Fibroblast of skin of right biceps (primary cell): ENCODE results near the gene KLHL17.
"Not testable (repeated sequence)": the region's sequence is repeated elsewhere in the genome, so short reads cannot be mapped to it uniquely, and the experiment has no call there.

Experiments
- DNase-seq: peaks from one replicate; pipeline ENCODE4 v3.0.0-alpha.2; 2013

The KLHL17 gene

DNA sequence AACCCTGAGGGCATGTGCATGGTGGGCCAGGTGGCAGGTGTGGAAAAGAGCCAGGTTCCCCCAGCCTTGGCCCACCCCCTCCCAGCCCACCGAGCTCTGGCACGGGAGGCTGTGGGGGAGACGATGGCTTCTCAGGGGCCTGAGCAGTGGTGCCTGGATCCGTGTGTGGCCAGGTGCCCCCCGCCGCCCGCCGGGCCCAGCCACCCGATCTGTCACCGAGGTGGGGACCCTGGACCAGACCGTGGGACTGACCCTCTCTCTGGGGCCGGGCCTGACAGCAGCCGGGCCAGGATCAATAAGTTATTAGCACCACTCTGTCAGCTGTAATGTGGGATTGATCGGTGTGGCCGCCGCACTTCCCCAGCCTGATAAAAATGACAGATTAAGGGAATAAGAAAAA lies 22.9 kb upstream of the KLHL17 start:
- DNase-seq, result no peak

DNA sequence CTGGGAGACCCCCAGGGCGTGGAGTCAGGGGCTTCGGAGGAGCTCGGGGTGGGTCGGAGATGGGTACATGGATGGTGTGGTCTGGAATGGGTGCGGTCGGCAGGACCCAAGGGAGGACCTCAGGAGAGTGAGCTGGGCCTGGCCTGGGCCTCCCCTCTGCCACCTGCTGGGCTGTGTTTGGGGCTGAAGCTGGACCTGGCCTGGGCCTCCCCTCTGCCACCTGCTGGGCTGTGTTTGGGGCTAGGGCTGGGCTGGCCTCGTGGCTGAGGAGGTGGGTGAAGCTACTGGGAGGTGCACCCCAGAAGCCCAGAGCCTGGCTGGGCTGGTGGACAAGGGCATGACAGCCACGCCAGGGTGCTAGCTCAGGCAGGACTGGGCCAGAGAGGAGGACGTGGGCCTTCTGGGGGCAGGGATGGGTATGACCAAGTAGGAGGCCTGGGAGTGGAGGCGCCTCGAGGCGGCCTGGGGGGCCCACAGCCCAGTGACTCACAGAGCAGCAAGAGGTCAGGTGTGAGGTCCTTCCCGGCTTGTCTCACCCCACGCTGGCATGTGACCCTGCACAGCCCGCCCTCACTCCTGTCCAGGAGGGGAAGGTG lies 22.2 kb upstream of the KLHL17 start:
- no peak for DNase-seq

DNA sequence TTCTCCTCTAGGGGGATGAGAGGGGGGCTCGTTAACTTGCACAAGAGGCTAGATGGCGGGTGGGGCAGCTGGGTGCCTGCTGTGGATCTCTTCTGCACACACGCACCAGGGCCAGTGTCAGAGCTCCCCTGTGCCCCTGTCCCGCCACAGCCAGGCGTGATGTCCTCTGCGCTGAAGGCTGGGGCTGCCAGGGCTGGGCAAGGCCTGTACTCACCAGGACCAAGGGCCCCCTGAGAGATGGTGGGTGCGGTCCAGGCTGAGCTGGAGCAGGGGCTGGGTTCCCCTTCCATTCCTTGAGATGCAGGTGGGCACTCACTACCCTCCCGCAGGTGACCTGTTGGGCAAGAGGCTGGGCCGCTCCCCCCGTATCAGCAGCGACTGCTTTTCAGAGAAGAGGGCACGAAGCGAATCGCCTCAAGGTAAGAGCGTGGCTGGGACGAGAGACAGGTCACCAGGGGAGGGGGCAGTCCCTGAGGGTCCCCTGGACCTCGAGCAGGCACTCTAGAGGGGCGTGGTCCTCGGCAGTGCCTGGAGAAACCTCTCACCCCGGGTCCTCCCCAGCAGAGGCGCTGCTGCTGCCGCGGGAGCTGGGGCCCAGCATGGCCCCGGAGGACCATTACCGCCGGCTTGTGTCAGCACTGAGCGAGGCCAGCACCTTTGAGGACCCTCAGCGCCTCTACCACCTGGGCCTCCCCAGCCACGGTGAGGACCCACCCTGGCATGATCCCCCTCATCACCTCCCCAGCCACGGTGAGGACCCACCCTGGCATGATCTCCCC lies 21.5 kb upstream of the KLHL17 start:
- DNase-seq, result no peak

DNA sequence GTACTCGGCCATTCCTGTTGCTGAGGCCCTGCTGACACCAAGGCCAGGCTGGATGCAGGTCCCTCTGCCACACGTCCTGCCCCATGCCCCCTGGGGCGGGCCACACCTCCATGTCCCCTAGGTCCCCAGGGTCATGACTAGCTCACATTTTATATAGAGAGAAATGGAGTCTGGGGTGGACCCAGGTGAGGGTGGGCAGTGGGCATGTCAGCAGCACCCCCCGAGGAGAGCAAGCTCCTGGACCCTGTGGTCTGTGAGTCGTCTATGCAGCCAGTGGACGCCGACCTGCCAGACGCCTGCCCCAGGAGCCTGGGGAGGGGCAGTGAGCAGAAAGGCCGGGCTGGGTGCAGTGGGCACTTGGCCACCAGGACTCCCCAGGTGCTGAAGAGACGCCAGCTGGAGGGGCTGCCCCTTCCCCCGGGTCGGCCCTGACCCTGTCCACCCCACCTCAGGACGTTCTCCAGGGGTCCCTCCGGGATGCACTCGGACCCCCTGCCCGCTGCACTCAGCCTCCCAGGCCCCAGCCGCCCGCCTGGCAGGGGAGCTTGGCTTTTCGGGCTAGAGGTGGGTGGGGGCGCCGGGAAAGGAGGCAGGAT lies 20.8 kb upstream of the KLHL17 start:
- no peak for DNase-seq

DNA sequence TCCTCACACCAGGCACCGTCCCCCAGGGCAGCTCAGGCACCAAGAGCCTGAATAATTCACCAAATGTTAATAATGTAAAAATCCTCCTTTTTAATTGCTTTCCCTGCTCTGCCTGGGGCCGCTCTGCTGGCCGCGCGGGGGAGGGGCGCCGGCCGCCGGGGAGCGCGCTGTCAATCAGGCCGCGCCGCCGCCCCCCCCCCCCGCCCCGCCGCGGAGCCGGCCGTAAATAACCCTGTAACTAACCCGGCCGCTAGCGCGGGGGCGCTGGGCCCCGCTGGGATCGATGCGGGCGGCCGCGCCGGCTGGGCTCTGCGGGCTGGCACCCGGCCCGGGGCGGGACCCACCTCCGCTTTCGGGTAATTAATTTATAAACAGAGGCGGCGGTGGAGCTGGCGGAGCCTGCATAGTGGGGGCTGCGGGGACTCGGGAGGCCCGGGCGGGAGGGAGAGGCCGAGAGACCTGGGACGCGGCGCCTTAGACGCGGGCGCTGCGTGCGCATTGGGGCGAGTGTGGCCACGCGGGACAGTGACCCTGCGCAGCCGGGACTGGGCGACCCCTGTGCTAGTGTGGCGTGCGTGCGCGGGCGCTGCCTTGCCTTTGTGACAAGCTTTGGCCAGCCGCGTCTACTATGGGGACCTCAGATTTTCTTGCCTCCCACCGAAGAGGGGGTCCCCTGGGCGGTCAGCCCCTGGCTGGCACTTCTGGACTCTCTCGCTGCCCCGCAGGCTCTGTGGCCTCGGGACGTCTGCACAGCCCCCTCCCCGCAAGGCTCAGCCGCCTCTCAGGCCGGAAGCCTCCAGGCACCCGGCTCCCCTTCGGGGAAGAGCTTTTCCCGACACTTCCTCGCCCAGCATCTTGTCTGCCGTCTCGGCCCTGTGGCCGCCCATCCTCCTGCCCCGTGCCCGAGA lies 20.0 kb upstream of the KLHL17 start:
- DNase-seq, result peak; percentile 86

DNA sequence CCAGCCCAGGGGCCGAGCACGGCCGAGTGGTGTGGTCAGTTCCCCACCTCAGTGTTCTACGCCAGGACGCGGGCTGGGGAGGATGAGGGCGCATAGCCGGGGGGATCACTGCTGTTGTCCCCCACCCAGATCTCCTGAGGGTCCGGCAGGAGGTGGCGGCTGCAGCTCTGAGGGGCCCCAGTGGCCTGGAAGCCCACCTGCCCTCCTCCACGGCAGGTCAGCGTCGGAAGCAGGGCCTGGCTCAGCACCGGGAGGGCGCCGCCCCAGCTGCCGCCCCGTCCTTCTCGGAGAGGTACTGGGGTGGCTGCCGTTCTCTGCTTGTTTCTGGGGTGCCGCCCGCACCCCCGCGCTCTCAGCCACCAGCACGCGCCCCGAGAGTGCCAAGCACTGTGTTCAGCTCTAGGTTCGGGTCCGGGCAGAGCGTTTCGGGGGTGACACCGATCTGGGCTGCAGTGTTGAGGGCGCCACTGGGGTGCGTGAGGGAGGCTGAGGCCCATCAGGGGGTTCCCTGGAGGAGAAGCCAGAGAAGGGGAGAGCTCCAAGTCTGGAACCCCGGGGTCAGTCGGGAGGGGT lies 19.3 kb upstream of the KLHL17 start:
- no peak for DNase-seq

DNA sequence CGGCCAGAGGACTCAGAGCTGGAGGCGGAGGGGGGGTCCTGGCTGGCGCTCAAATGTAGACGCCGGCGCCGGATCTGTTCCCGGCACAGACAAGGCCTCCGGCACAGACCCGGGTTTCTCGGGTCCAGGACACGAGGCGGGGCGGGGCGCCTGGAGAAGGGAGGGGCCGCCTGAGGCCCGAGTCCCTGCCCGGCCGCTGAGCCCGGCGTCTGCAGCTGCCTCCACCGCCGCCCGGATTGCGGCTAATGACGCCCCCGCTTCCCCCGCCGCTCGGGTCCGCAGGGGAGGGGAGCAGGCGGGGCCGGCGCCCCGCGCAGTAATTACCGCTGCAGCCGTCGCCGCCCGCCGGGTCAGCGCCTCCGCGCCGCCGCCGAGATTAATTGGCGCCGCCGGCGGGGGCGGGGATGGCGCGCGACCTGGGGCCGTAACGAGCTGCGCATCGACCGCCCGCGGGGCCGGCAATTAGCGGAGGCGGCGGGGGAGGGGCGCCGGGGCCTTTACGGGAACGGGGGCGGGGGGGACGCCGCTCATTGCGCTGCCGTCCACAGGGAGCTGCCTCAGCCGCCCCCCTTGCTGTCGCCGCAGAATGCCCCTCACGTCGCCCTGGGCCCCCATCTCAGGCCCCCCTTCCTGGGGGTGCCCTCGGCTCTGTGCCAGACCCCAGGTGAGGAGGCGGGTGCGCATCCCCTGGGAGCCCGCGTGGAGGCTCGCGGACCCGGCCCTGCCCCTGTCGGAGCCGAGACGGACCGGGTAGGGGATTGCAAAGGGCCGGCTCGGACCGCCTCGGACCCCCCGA lies 18.6 kb upstream of the KLHL17 start:
- DNase-seq, result peak; percentile 95

DNA sequence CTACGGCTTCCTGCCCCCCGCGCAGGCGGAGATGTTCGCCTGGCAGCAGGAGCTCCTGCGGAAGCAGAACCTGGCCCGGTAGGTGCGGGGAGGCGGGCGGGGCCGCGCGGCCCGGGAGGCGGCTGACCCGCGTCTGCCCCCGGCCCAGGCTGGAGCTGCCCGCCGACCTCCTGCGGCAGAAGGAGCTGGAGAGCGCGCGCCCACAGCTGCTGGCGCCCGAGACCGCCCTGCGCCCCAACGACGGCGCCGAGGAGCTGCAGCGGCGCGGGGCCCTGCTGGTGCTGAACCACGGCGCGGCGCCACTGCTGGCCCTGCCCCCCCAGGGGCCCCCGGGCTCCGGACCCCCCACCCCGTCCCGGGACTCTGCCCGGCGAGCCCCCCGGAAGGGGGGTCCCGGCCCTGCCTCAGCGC lies 18.0 kb upstream of the KLHL17 start:
- no peak for DNase-seq

DNA sequence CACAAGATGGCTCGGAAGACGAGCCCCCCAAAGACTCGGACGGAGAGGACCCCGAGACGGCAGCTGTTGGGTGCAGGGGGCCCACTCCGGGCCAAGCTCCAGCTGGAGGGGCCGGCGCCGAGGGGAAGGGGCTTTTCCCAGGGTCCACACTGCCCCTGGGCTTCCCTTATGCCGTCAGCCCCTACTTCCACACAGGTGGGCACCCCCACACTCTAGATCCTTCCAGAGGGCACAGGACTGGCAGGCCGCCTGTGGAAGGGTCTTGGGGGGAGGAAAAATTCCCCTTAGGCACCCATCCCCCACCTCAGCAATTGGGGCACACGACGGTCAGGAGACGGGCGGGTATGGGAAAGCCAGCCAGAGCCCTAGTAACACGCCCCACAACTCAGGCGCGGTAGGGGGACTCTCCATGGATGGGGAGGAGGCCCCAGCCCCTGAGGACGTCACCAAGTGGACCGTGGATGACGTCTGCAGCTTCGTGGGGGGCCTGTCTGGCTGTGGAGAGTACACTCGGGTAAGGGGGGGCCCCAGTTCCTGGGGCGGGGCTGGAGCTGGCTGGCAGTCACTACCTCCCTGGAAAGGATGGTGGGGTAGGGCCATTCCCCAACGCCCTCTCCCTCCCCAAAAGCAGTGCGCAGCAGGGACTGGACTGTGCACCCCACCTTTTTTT lies 17.4 kb upstream of the KLHL17 start:
- DNase-seq, result peak; percentile 87

DNA sequence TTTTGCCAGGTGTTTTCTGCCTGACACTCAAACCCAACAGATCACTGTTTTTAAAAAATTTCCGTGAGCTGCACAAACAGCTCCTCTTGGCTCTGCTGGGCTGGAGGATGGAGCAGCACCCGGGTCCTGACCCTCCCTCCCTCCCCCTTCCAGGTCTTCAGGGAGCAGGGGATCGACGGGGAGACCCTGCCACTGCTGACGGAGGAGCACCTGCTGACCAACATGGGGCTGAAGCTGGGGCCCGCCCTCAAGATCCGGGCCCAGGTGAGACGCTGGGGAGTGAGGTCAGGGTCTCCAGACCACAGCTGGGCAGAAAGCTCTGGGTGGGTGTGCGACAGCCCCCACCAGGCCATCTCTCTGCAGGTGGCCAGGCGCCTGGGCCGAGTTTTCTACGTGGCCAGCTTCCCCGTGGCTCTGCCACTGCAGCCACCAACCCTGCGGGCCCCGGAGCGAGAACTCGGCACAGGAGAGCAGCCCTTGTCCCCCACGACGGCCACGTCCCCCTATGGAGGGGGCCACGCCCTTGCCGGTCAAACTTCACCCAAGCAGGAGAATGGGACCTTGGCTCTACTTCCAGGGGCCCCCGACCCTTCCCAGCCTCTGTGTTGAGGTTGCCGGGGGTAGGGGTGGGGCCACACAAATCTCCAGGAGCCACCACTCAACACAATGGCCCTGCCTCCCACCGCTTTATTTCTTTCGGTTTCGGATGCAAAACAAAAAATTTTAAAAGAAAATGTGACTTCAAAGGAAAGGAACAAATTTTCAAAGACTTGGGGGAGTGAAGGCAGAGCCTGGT lies 16.6 kb upstream of the KLHL17 start:
- DNase-seq, result no peak

DNA sequence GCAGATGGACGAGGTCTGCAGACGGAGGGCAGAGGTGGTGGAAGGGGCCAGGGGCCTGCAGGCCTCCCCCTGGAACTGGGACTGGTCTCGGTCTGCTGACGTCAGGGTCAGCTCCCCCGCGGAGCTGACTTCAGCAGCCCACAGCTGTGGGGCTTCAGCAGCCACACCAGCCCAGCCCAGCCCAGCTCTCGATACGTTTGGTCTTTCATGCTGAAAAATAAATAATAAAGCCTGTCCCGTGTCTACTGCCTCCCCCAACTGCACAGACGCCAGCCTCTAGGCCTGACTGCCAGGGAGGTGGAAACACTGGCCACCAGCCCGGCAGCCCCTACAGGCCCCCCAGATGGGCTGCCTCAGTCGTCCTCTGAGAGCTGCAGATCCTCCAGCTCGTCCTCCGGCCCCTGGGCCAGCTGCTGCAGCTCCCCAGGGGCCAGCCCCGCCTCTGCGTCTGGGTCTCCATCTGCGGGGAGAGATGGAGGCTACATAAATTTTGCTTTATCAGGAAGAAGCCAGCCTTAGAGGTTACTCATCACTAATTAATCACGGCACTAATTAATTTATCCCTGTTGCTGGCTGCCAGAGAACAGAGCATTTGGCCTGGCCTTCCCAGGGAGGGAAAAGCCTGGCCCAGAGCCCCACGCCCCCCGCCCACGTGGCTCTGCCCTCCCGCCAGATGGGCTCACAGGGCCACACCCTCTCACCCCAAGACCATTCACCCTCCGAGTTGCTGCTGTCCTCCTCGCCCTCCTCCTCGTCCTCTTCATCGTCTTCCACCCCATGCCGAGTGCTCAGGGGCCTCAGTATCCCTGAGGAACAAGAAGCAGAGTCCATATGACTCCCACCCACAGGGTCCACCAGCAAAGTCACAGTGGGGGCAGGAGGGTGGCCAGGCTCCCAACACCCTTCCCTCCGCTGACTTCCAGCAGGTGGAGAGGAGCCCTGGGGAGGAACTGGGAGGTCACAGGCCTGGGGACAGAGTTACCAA lies 15.8 kb upstream of the KLHL17 start:
- peak; percentile 70 for DNase-seq

DNA sequence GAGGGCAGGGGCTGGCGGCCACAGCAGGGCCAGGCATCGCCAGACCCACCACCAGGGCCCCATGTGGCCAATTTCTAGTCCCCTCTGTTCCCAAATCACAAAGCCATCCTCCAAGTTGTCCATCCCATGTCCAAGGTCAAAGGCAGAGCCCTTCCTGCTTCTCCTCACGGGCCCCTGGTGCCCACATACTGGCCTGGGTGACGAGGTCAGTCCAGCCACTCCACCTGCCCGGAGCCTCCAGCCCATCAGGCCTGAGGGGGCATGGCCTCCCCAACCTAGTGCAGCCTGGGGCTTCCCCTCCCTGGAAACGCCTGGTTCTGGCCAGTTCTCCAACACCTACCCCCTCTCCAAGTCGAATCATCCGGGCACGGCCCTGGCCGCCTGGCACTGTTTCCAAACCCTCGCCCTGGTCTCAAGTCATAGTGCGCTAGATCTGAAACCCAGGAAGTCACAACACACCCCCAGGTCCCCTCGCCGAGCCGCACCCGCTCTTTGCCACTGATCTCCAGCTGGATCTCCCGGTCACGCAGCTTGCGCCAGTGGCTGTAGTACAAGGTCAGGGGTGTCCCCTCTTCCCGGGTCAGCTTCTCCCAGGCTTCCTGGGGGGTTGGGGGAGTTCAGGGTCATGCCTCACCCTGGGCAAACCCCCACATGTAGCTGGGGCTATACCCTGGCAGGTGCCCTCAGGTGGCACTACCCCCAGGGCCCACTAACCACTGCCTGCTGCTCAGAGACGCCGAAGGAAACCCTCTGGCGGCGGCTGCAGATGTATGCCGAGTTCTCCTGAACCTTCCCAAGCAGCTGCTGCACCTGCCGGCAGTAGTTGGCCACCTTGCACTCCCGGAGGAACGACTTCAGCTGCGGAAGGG lies 14.5 kb upstream of the KLHL17 start:
- no peak for DNase-seq

DNA sequence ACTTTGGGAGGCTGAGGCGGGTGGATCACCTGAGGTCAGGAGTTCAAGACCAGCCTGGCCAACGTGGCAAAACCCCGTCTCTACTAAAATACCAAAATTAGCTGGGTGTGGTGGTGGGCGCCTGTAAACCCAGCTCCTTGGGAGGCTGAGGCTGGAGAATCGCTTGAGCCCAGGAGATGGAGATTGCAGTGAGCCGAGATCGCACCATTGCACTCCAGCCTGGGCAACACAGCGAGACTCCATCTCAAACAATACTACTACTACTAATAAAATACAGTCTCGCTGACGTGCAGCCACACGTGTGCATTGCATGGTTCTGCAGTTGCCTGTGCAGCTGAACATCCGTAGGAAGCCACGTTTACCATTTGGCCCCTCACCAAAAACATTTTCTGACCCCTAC lies 13.6 kb upstream of the KLHL17 start:
- not testable (repeated sequence) for DNase-seq

DNA sequence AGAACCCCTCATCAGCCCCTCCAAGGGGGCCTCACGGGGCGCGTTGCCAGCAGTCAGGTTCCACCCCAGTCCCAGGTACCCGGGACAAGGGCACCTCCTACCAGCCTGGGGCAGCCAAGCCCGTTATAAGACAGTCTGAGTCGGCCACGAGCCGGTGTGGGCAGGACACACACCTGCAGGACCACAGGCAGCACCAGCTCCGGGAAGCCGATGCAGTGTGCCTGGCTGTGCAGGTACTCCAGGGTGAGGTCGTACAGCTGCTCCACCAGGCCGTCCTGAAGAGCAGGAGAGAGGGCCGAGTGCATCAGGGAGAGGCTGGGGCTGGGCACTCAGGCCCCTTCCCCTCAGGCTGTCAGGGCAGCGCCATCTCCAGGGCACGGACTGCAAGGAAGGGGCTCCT lies 12.4 kb upstream of the KLHL17 start:
- DNase-seq, result no peak

DNA sequence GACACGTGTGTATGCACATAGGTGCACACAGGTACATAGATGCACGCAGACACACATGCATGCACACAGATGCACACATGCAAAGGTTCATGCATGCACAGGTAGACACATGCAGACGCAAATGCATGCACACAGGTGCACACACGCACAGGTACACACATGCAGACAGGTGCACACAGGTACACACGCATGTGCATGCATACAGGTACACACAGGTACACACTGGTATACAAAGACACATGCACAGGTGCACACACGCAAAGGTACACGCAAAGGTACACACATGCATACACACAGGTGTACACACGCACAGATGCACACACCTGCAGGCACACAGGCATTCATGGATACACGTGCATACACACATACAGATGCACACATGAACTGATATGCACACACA lies 10.1 kb upstream of the KLHL17 start:
- DNase-seq, result no peak

DNA sequence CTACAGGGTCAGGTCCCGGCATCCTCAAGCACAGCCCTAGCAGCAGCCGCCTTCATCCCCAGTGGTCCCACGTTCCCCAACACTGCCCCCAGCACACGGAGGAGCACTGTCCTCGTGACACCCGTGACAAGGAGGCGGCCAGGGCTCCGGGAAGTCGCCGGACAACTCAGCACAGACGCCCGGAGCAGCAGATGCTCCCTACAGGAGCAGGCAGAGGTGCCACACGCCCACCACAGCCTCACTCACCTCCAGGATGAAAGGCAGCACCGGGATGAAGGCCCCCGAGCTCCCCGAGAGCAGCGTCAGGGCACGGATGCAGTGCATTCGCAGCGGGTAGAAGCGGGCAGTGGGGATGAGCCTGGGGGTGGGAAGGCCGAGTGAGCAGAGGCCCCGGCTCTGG lies 9.5 kb upstream of the KLHL17 start:
- DNase-seq, result no peak

DNA sequence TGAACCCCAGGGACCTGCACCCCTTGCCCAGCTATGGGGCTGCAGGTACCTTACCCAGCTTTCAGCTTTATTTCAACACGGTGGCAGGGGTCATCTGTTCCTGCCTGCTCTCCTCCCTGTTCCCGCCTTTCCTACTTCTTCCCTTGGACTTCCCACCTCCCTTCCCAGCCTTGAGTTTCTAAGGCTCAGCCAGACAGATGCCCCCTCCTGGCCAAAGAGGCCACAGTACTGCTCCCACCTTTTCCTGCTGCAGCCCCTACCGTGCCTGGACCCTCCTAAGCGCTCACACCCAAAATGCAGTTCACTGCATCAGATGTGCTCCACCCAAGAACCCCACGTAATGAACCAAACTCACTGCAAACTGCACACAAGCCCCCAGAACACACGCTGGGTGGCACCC lies 9.0 kb upstream of the KLHL17 start:
- peak; percentile 46 for DNase-seq

DNA sequence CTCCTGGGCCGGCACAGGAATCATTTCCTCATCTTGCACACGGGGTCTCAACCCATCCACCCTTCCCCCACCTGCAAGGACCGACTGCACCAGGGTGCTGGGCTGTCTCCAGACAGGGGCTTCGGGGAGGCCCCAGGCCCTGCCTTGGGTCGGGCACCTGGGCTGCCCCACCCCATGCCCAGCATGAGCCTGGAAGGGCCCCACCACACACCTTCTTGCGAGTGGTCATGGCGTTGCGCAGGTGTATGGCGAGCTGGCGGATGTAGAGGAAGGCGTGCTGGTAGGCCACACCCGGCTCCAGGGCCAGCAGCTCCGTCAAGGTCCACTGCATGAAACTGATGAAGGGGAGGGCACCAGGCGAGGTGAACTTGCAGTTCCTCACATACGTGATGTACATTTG lies 8.2 kb upstream of the KLHL17 start:
- DNase-seq, result no peak
